Loucy (cell line): ENCODE results near the gene NPY.

Experiments
- H2AFZ ChIP-seq: fragments of 200-600 bp; sonication (generic); 2 replicates; pipeline ENCODE4 v1.6.0; 2016; ENCODE audit warnings: antibody characterized with exemption, mild to moderate bottlenecking, low read length, moderate library complexity
- H3F3A ChIP-seq: fragments of 200-600 bp; 2 replicates; pipeline ENCODE4 v1.6.0; 2016; ENCODE audit warnings: antibody characterized with exemption, low read depth, mild to moderate bottlenecking
- H3K27me3 ChIP-seq: fragments of 200-600 bp; sonication (generic); 2 replicates; pipeline ENCODE4 v1.6.1; 2014; ENCODE audit warnings: low read length, mild to moderate bottlenecking; ENCODE audit not compliant: insufficient read depth, poor library complexity, severe bottlenecking
- H3K36me3 ChIP-seq: fragments of 200-600 bp; sonication (generic); 2 replicates; pipeline ENCODE4 v1.6.1; 2016; ENCODE audit warnings: low read length; ENCODE audit not compliant: insufficient read depth
- H3K4me1 ChIP-seq: fragments of 200-600 bp; sonication (generic); 2 replicates; pipeline ENCODE4 v1.5.1; 2014; ENCODE audit warnings: low read length, mild to moderate bottlenecking; ENCODE audit not compliant: insufficient read depth, poor library complexity, severe bottlenecking
- H3K4me2 ChIP-seq: fragments of 200-600 bp; sonication (generic); 2 replicates; pipeline ENCODE4 v1.6.0; 2014; ENCODE audit warnings: antibody characterized with exemption, low read length, low read depth, mild to moderate bottlenecking; ENCODE audit not compliant: poor library complexity, severe bottlenecking
- H3K4me3 ChIP-seq: fragments of 200-600 bp; sonication (generic); 2 replicates; pipeline ENCODE4 v1.5.1; 2014; ENCODE audit warnings: low read length, mild to moderate bottlenecking, mixed read lengths; ENCODE audit not compliant: poor library complexity, severe bottlenecking
- H3K79me2 ChIP-seq: fragments of 200-600 bp; sonication (generic); 2 replicates; pipeline ENCODE4 v1.6.1; 2014; ENCODE audit warnings: low read length; ENCODE audit not compliant: insufficient read depth
- H3K9ac ChIP-seq: fragments of 200-600 bp; sonication (generic); 2 replicates; pipeline ENCODE4 v1.6.0; 2014; ENCODE audit warnings: mild to moderate bottlenecking, low read depth, low read length, moderate library complexity; ENCODE audit not compliant: poor library complexity, severe bottlenecking
- H3K9me2 ChIP-seq: fragments of 200-600 bp; sonication (generic); replicated peaks from 2 replicates; pipeline ENCODE4 v1.6.1; 2016; ENCODE audit warnings: low read depth, low read length, mixed read lengths
- H3K9me3 ChIP-seq: fragments of 200-600 bp; sonication (generic); 2 replicates; pipeline ENCODE4 v1.6.1; 2014; ENCODE audit warnings: mild to moderate bottlenecking, antibody characterized with exemption, low read length, low read depth; ENCODE audit not compliant: insufficient read depth
- H4K20me1 ChIP-seq: fragments of 200-600 bp; sonication (generic); 2 replicates; pipeline ENCODE4 v1.6.0; 2014; ENCODE audit warnings: antibody characterized with exemption, low read length, mild to moderate bottlenecking; ENCODE audit not compliant: insufficient read depth, poor library complexity, severe bottlenecking
- EZH2phosphoT487 ChIP-seq: fragments of 200-600 bp; IDR thresholded peaks from 2 replicates; pipeline ENCODE4 v1.6.1; 2018; ENCODE audit warnings: antibody characterized with exemption, mild to moderate bottlenecking, moderate library complexity, borderline replicate concordance
- TF ChIP-seq, protein P1 (sequence below): fragments of 200-600 bp; sonication (generic); conservative IDR thresholded peaks from 2 replicates; pipeline ENCODE4 v1.5.1; 2014; ENCODE audit warnings: mild to moderate bottlenecking, antibody characterized with exemption, low read length

The NPY gene

GRCh38 chr7:24304494-24305095 lies 20.6 kb downstream of the NPY start:
- Histone ChIP-seq H3K36me3 (no peaks in the 10 kb centered on the region), H3K27me3 (no peaks in the 10 kb centered on the region), H3K9me3 (no peaks in the 10 kb centered on the region), H3K4me2 (no peak overlapping the region), H3K9ac (no peak overlapping the region), H3F3A (no peaks in the 10 kb centered on the region), H4K20me1 (no peaks in the 10 kb centered on the region), H3K9me2 (no peaks in the 10 kb centered on the region), H3K4me3 (no peak overlapping the region), H3K4me1 (peaks cover 4% of the 10 kb centered on the region), H3K79me2 (no peaks in the 10 kb centered on the region), H2AFZ (no peak overlapping the region)
- no peak for TF ChIP-seq EZH2phosphoT487
- TF ChIP-seq, protein P1, sequence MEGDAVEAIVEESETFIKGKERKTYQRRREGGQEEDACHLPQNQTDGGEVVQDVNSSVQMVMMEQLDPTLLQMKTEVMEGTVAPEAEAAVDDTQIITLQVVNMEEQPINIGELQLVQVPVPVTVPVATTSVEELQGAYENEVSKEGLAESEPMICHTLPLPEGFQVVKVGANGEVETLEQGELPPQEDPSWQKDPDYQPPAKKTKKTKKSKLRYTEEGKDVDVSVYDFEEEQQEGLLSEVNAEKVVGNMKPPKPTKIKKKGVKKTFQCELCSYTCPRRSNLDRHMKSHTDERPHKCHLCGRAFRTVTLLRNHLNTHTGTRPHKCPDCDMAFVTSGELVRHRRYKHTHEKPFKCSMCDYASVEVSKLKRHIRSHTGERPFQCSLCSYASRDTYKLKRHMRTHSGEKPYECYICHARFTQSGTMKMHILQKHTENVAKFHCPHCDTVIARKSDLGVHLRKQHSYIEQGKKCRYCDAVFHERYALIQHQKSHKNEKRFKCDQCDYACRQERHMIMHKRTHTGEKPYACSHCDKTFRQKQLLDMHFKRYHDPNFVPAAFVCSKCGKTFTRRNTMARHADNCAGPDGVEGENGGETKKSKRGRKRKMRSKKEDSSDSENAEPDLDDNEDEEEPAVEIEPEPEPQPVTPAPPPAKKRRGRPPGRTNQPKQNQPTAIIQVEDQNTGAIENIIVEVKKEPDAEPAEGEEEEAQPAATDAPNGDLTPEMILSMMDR: no peak

GRCh38 chr7:24307326-24307725 lies 23.3 kb downstream of the NPY start:
- TF ChIP-seq EZH2phosphoT487: no peak
- TF ChIP-seq, protein P1: no peak
- H3F3A ChIP-seq: no peaks in the 10 kb centered on the region
- H3K79me2 ChIP-seq: no peaks in the 10 kb centered on the region
- H3K27me3 ChIP-seq: no peaks in the 10 kb centered on the region
- no peak overlapping the region for H3K4me3 ChIP-seq
- H3K4me1 ChIP-seq: no peaks in the 10 kb centered on the region
- H3K9ac ChIP-seq: no peak overlapping the region
- no peaks in the 10 kb centered on the region for H3K9me2 ChIP-seq
- H4K20me1 ChIP-seq: no peaks in the 10 kb centered on the region
- no peak overlapping the region for H2AFZ ChIP-seq
- no peak overlapping the region for H3K4me2 ChIP-seq
- H3K36me3 ChIP-seq: no peaks in the 10 kb centered on the region
- H3K9me3 ChIP-seq: no peaks in the 10 kb centered on the region

DNA sequence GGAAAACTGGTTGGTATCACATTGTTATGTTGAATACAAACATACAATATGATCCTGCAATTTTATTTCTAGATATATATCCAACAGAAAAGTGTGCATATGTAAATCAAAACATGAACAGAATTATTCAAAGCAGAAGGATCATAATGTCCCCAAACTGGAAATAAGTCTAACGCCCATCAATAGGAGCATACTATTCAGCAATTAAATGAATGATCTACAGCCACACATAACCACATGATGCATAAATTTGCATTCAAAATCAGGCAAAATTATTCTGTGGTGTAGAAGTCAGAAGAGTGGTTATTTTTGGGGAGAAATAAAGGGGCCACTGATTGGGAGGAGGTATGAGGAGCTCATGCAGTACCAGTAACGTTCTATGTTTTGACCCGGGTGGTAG lies 28.6 kb downstream of the NPY start:
- Histone ChIP-seq H3F3A (no peaks in the 10 kb centered on the region), H3K4me1 (no peaks in the 10 kb centered on the region), H3K4me2 (no peak overlapping the region), H2AFZ (no peak overlapping the region), H3K79me2 (no peaks in the 10 kb centered on the region), H3K27me3 (no peaks in the 10 kb centered on the region), H3K9ac (no peak overlapping the region), H3K36me3 (no peaks in the 10 kb centered on the region), H3K4me3 (no peak overlapping the region), H4K20me1 (no peaks in the 10 kb centered on the region), H3K9me2 (no peaks in the 10 kb centered on the region), H3K9me3 (no peaks in the 10 kb centered on the region)
- TF ChIP-seq, protein P1: no peak
- no peak for TF ChIP-seq EZH2phosphoT487
